MM.1S (cell line): ENCODE measurements around the gene ZNF41.

Source experiments
- CTCF ChIP-seq: fragments of 300-600 bp; sonication (generic); IDR thresholded peaks from 2 replicates; pipeline ENCODE4 v1.5.1; 2016; ENCODE audit warnings: antibody characterized with exemption, low read length, mixed read lengths
- EZH2 ChIP-seq: fragments of 300-600 bp; sonication (generic); optimal IDR thresholded peaks from 2 replicates; pipeline ENCODE3; 2017; ENCODE audit warnings: low read depth, mild to moderate bottlenecking, antibody characterized with exemption, low read length, mixed read lengths

- peak; percentile 53 for TF ChIP-seq CTCF
- TF ChIP-seq EZH2 = no peak
Measured at GRCh38 chrX:47497271-47497888, 14.4 kb upstream of the ZNF41 start.
